SK-N-SH treated with all-trans-retinoic acid at 6 μM for 48 hours (cell line): ENCODE data around the gene EPB41.

Source experiments
- ATAC-seq: fragments of 200-7000 bp; cut with Tn5 transposase; 3 replicates; pipeline ENCODE4 v1.9.1; 2020; ENCODE audit warnings: mild to moderate bottlenecking, moderate library complexity
- ARNTL ChIP-seq: fragments of 450-650 bp; formaldehyde crosslinking; IDR thresholded peaks from 2 replicates; pipeline ENCODE4 v1.5.0; 2020; ENCODE audit warnings: low read depth, mild to moderate bottlenecking, moderate library complexity, borderline replicate concordance
- CSDC2 ChIP-seq: fragments of 250-450 bp; sonication (Bioruptor Pico); IDR thresholded peaks from 2 replicates; pipeline ENCODE4 v1.5.0; 2020; ENCODE audit warnings: mild to moderate bottlenecking, moderate library complexity
- ESRRG ChIP-seq: fragments of 250-450 bp; sonication (Bioruptor Pico); IDR thresholded peaks from 2 replicates; pipeline ENCODE4 v1.6.1; 2021; ENCODE audit warnings: mild to moderate bottlenecking
- GLIS3 ChIP-seq: fragments of 250-450 bp; sonication (Bioruptor Pico); IDR thresholded peaks from 2 replicates; pipeline ENCODE4 v1.5.0; 2020; ENCODE audit warnings: mild to moderate bottlenecking, moderate library complexity
- ISL1 ChIP-seq: fragments of 250-450 bp; sonication (Bioruptor Pico); IDR thresholded peaks from 2 replicates; pipeline ENCODE4 v2.1.2; 2022; ENCODE audit warnings: mild to moderate bottlenecking, moderate library complexity
- OSR1 ChIP-seq: fragments of 250-450 bp; sonication (Bioruptor Pico); IDR thresholded peaks from 2 replicates; pipeline ENCODE4 v1.8.0; 2022; ENCODE audit warnings: moderate library complexity, mild to moderate bottlenecking, inconsistent platforms
- PATZ1 ChIP-seq: fragments of 250-450 bp; sonication (Bioruptor Pico); IDR thresholded peaks from 2 replicates; pipeline ENCODE4 v1.8.0; 2020; ENCODE audit warnings: mild to moderate bottlenecking, moderate library complexity, borderline replicate concordance
- POU6F1 ChIP-seq: fragments of 250-450 bp; sonication (Bioruptor Pico); IDR thresholded peaks from 2 replicates; pipeline ENCODE4 v1.8.0; 2021; ENCODE audit warnings: low read depth, mild to moderate bottlenecking, moderate library complexity, borderline replicate concordance
- PPARA ChIP-seq: fragments of 250-450 bp; sonication (Bioruptor Pico); IDR thresholded peaks from 2 replicates; pipeline ENCODE4 v1.5.0; 2020; ENCODE audit warnings: mild to moderate bottlenecking, borderline replicate concordance
- RARB ChIP-seq: fragments of 250-450 bp; sonication (Bioruptor Pico); IDR thresholded peaks from 2 replicates; pipeline ENCODE4 v1.8.0; 2021; ENCODE audit warnings: mild to moderate bottlenecking, moderate library complexity
- TCF4 ChIP-seq: fragments of 250-450 bp; sonication (Bioruptor Pico); IDR thresholded peaks from 2 replicates; pipeline ENCODE4 v1.8.0; 2021; ENCODE audit warnings: mild to moderate bottlenecking, moderate library complexity, borderline replicate concordance
- TOX ChIP-seq: fragments of 250-450 bp; sonication (Bioruptor Pico); IDR thresholded peaks from 2 replicates; pipeline ENCODE4 v1.8.0; 2021; ENCODE audit warnings: mild to moderate bottlenecking, moderate library complexity, borderline replicate concordance
- TSHZ2 ChIP-seq: fragments of 250-450 bp; sonication (Bioruptor Pico); IDR thresholded peaks from 2 replicates; pipeline ENCODE4 v1.5.0; 2020; ENCODE audit warnings: mild to moderate bottlenecking, moderate library complexity
- ZC3H10 ChIP-seq: fragments of 250-450 bp; sonication (Bioruptor Pico); IDR thresholded peaks from 2 replicates; pipeline ENCODE4 v1.5.1; 2021; ENCODE audit warnings: mild to moderate bottlenecking, moderate library complexity
- ZFP3 ChIP-seq: fragments of 250-450 bp; sonication (Bioruptor Pico); IDR thresholded peaks from 2 replicates; pipeline ENCODE4 v1.5.0; 2020; ENCODE audit warnings: mild to moderate bottlenecking, moderate library complexity
- ZFP30 ChIP-seq: fragments of 450-650 bp; formaldehyde crosslinking; IDR thresholded peaks from 2 replicates; pipeline ENCODE4 v1.5.0; 2022; ENCODE audit warnings: mild to moderate bottlenecking, moderate library complexity
- ZNF565 ChIP-seq: fragments of 450-650 bp; formaldehyde crosslinking; conservative IDR thresholded peaks from 2 replicates; pipeline ENCODE4 v1.5.0; 2020; ENCODE audit warnings: low read depth, mild to moderate bottlenecking, moderate library complexity
- ZNF70 ChIP-seq: fragments of 450-650 bp; formaldehyde crosslinking; IDR thresholded peaks from 2 replicates; pipeline ENCODE4 v1.5.0; 2020; ENCODE audit warnings: mild to moderate bottlenecking, moderate library complexity
- ZNF8 ChIP-seq: fragments of 450-650 bp; formaldehyde crosslinking; IDR thresholded peaks from 2 replicates; pipeline ENCODE4 v1.5.0; 2020; ENCODE audit warnings: mild to moderate bottlenecking, moderate library complexity
- TF ChIP-seq, protein P1 (sequence below): fragments of 250-450 bp; sonication (Bioruptor Pico); IDR thresholded peaks from 2 replicates; pipeline ENCODE4 v1.5.1; 2020; ENCODE audit warnings: low read depth, mild to moderate bottlenecking, moderate library complexity
- TF ChIP-seq, protein P2 (sequence below): fragments of 250-450 bp; sonication (Bioruptor Pico); IDR thresholded peaks from 2 replicates; pipeline ENCODE4 v1.5.1; 2021; ENCODE audit warnings: mild to moderate bottlenecking, moderate library complexity

EPB41 gene

DNA sequence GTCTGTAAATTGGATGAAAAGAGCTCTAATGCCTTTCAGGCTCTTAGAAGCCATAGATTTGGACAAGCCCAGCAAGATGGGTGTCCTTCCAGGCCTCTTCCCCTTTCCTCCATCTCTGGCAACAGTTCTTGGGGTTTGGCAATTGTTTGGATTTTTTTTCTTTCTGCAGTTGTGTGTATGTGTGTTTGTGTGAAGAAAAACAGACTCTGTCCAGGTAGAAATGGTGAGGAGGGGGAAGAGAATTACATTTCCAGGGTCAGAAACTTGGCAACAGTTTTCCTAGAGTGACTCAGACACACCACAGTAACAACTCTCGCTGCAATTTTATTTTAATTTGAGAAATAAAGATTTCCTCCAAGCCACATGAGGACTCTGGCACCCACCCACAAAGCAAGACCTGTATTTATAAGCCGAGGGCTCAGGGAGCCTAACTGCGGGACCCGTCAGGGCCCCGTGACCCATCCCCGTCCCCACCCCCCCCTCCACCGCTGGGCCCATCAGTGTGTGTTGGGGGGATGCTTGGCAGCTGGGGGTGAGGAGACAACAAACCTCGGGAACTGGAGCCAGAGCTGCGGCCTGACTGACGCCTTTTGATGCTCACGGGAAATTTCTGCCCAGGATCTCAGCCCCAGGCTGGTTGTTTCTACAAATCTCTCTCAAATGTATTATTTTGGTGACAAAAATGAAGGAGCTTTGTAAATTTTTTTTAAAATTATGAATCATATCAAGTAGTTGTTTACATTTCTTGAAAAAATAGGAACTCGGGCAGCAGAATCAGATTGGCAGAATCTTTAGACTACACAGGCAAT is 205.0 kb downstream of the EPB41 start:
- no peak for ATAC-seq
- TF ChIP-seq POU6F1 (CRISPR knock-in tag) (no peak), ZNF70 (CRISPR knock-in tag) (no peak), TSHZ2 (CRISPR knock-in tag) (no peak), ZNF8 (CRISPR knock-in tag) (no peak), ESRRG (CRISPR knock-in tag) (no peak), GLIS3 (CRISPR knock-in tag) (no peak), ZNF565 (CRISPR knock-in tag) (no peak), ZFP3 (no peak), ZC3H10 (CRISPR knock-in tag) (no peak), ISL1 (CRISPR knock-in tag) (no peak), ZFP30 (no peak), PATZ1 (CRISPR knock-in tag) (no peak), ARNTL (CRISPR knock-in tag) (no peak), TCF4 (CRISPR knock-in tag) (no peak)
- TF ChIP-seq, protein P1, sequence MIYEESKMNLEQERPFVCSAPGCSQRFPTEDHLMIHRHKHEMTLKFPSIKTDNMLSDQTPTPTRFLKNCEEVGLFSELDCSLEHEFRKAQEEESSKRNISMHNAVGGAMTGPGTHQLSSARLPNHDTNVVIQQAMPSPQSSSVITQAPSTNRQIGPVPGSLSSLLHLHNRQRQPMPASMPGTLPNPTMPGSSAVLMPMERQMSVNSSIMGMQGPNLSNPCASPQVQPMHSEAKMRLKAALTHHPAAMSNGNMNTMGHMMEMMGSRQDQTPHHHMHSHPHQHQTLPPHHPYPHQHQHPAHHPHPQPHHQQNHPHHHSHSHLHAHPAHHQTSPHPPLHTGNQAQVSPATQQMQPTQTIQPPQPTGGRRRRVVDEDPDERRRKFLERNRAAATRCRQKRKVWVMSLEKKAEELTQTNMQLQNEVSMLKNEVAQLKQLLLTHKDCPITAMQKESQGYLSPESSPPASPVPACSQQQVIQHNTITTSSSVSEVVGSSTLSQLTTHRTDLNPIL (CRISPR knock-in tag) = no peak

GRCh38 chr1:29120367-29120766 is 206.0 kb downstream of the EPB41 start:
- no peak for ATAC-seq
- TF ChIP-seq ISL1 (CRISPR knock-in tag) = no peak
- no peak for TF ChIP-seq TOX (CRISPR knock-in tag)
- no peak for TF ChIP-seq PPARA (CRISPR knock-in tag)

- peak; percentile 15; the same call in 1 of the 3 replicates for ATAC-seq
- TF ChIP-seq, protein P1 (CRISPR knock-in tag) = no peak
- TF ChIP-seq CSDC2 (CRISPR knock-in tag) (no peak), PPARA (CRISPR knock-in tag) (no peak), ZFP3 (no peak), ZNF70 (CRISPR knock-in tag) (no peak), ISL1 (CRISPR knock-in tag) (no peak), ZNF8 (CRISPR knock-in tag) (no peak), GLIS3 (CRISPR knock-in tag) (no peak), OSR1 (CRISPR knock-in tag) (no peak), ESRRG (CRISPR knock-in tag) (no peak), POU6F1 (CRISPR knock-in tag) (no peak), PATZ1 (CRISPR knock-in tag) (no peak), ZFP30 (no peak), TCF4 (CRISPR knock-in tag) (no peak), RARB (CRISPR knock-in tag) (no peak)
- TF ChIP-seq, protein P2, sequence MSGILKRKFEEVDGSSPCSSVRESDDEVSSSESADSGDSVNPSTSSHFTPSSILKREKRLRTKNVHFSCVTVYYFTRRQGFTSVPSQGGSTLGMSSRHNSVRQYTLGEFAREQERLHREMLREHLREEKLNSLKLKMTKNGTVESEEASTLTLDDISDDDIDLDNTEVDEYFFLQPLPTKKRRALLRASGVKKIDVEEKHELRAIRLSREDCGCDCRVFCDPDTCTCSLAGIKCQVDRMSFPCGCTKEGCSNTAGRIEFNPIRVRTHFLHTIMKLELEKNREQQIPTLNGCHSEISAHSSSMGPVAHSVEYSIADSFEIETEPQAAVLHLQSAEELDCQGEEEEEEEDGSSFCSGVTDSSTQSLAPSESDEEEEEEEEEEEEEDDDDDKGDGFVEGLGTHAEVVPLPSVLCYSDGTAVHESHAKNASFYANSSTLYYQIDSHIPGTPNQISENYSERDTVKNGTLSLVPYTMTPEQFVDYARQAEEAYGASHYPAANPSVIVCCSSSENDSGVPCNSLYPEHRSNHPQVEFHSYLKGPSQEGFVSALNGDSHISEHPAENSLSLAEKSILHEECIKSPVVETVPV (CRISPR knock-in tag) = no peak
Observed at GRCh38 chr1:29120947-29121485, 206.6 kb downstream of the EPB41 start.
